ENCODE data around the gene RAD17. TPM values are rescaled to one million over a fixed set of nuclear protein-coding genes. Genes with fewer than 3 reads are reported as not detected.
A peak's percentile ranks its signal among the peaks of the same experiment; 100 is the strongest.
"Not testable (repeated sequence)": the region's sequence is repeated elsewhere in the genome, so short reads cannot be mapped to it uniquely, and the experiment has no call there.

Gene RAD17, protein sequence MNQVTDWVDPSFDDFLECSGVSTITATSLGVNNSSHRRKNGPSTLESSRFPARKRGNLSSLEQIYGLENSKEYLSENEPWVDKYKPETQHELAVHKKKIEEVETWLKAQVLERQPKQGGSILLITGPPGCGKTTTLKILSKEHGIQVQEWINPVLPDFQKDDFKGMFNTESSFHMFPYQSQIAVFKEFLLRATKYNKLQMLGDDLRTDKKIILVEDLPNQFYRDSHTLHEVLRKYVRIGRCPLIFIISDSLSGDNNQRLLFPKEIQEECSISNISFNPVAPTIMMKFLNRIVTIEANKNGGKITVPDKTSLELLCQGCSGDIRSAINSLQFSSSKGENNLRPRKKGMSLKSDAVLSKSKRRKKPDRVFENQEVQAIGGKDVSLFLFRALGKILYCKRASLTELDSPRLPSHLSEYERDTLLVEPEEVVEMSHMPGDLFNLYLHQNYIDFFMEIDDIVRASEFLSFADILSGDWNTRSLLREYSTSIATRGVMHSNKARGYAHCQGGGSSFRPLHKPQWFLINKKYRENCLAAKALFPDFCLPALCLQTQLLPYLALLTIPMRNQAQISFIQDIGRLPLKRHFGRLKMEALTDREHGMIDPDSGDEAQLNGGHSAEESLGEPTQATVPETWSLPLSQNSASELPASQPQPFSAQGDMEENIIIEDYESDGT
- total RNA-seq: 10 to 100 TPM; 19.9 to 25.1 (median 24.7) TPM

DNA sequence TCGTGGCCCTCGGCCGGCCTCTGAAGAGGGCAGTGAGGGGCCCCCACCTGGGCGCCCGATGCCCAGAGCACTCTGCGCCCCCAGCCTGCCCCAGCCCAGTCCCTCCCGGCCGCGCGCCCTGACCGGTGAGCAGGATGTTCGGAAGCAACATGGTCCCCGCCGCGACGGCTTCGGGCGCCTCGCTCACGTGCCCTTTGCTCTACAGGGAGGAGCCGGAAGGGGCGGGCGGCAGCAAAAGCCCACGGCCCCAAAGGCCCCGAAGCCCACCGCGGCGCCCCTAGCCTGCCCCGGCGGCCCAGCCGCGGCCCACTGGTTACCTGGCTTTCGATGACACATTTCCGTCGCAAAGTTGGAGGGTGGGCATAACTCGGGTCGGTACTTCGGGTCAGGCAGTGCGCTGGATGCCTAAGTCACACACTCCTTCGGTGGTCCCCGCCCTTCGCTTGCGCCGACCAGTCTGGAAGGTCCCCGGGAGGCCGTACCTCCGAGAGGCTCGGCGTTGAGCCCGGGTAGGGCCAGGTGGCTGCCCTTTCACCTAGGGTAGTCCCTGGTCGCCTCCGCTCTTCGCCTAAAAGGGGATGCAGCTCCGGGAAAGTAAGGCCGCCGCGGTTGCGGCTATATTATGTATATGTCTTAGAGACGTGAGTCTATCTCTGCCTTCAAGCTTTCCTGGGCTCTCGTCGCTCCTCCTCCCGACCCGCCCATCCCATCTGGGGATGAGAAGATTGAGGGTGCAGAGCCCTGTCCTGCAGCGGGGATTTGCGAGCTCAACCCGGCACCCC, at the start of gene RAD17, which contains the start of the genes AK6 and TAF9:
Gene RAD17 (plus strand): TSS at position 479 of the 782 bp plus-strand sequence. CDS start 2,391 bp downstream, outside the sequence.
Gene AK6 (minus strand): TSS at position 181 of the 782 bp plus-strand sequence. CDS start 30 bp downstream, at position 151.
Gene TAF9 (minus strand): TSS at position 181 of the 782 bp plus-strand sequence. CDS start 3,783 bp downstream, outside the sequence.
- H3K9me3 Mint-ChIP-seq: no peaks in the 10 kb centered on the region
- H3K4me1 Mint-ChIP-seq (ENCODE audit: low read depth): peaks cover 38% of the 10 kb centered on the region
- DNase-seq (peak; percentile 85), ATAC-seq (peak; percentile 91 to 92)
- H3K36me3 Mint-ChIP-seq (ENCODE audit: insufficient read depth): peaks cover 12% of the 10 kb centered on the region
- no peaks in the 10 kb centered on the region for H3K27me3 Mint-ChIP-seq (ENCODE audit: low read depth)
- H3K4me3 Mint-ChIP-seq: peak within 1 kb of the TSS; percentile 93

DNA sequence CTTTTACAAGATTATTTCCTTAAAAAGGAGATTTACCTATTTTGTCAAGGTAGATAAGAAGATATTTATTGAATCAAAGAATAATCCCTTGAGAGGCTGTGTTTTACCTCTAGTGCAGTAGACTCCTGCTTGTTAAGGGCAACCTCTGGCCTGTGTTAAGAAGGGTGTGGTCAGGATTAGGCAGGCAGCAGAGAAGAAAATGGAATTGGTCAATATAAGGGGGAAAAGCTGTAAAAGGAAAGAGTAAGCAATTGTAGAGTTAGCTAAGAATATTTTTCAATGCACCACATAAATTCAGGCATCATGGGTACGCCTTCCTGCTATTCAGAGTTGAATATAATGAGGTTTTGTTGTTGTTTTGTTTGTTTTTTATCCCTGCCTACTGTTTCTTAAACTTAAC, 43.3 kb upstream of the RAD17 start:
- Mint-ChIP-seq H3K4me3 (no peak overlapping the region), H3K27me3 (ENCODE audit: low read depth) (no peaks in the 10 kb centered on the region), H3K9me3 (no peaks in the 10 kb centered on the region), H3K4me1 (ENCODE audit: low read depth) (no peaks in the 10 kb centered on the region), H3K36me3 (ENCODE audit: insufficient read depth) (no peaks in the 10 kb centered on the region)
- no peak for DNase-seq
- no peak for ATAC-seq

DNA sequence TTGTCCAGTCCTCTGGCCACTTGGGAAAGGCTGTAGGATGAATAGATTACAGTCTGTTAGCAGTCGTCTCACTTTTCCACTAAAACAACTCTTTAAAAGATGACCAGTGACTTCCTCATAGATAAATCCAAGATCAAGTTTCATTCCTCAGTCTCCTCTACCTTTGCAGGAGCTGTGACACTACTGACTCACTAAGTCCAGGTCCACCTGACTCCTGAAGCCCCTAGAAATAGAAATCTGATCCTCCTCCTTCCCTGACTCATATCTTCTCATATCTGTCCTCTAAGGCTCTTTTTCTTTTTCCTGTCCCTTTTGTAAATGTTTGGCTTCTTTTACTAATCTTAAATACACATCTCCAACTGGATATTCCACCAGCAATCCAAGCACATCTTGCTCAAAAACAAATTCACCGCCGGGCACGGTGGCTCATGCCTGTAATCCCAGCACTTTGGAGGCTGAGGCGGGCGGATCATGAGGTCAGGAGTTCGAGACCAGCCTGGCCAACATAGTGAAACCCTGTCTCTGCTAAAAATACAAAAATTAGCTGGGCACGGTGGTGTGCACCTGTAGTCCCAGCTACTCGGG, 39.6 kb upstream of the RAD17 start:
- Mint-ChIP-seq H3K27me3 (ENCODE audit: low read depth) (no peaks in the 10 kb centered on the region), H3K4me1 (ENCODE audit: low read depth) (peaks cover 11% of the 10 kb centered on the region), H3K4me3 (no peak overlapping the region), H3K9me3 (no peaks in the 10 kb centered on the region), H3K36me3 (ENCODE audit: insufficient read depth) (peaks cover 2% of the 10 kb centered on the region)
- ATAC-seq (no peak), DNase-seq (no peak)

DNA sequence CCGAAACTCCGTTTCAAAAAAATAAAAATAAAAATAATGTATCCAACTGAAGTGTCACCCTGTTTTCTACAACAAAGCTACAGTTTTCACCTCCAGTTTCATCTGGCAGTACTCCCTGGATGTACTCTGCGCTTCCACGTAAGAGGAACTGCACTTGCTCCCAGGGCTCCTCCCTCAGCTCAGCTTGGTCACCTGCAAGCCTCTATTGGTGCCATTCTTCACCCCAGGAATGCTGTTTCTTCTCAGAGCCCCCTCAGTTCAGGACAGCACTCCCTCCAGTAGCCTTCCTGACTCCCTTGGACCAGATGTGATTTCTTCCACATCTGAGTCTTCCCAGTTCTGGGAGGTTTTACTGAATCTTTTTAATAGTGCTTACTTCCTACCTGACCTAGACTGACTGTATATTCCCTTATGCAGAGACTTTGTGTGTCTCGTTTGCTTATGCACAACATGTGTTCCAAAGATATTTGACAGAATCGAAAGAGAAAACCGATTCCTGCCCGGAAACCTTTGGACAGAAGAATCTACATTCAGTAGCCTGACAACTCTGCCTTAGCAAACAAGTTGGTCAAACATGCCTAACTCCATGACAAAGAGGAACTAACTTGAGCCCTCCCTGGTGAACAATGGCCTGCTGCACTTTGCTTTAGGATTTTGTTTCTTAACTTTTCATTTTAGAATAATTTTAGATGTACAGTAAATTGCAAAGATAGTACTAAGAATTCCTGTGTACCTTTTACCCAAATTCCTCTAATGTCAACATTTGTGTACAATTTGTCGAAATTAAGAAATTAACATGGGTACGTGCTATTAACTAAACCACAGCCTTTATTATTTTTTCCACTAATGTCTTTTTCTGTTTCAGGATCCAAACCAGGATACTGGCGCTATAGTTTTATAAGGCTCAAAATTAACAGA, 37.8 kb upstream of the RAD17 start:
- ATAC-seq: no peak
- H3K4me3 Mint-ChIP-seq: peak overlapping the region; percentile 85
- peaks cover 11% of the 10 kb centered on the region for H3K4me1 Mint-ChIP-seq (ENCODE audit: low read depth)
- H3K36me3 Mint-ChIP-seq (ENCODE audit: insufficient read depth): peaks cover 2% of the 10 kb centered on the region
- no peaks in the 10 kb centered on the region for H3K9me3 Mint-ChIP-seq
- DNase-seq: no peak
- H3K27me3 Mint-ChIP-seq (ENCODE audit: low read depth): no peaks in the 10 kb centered on the region

DNA sequence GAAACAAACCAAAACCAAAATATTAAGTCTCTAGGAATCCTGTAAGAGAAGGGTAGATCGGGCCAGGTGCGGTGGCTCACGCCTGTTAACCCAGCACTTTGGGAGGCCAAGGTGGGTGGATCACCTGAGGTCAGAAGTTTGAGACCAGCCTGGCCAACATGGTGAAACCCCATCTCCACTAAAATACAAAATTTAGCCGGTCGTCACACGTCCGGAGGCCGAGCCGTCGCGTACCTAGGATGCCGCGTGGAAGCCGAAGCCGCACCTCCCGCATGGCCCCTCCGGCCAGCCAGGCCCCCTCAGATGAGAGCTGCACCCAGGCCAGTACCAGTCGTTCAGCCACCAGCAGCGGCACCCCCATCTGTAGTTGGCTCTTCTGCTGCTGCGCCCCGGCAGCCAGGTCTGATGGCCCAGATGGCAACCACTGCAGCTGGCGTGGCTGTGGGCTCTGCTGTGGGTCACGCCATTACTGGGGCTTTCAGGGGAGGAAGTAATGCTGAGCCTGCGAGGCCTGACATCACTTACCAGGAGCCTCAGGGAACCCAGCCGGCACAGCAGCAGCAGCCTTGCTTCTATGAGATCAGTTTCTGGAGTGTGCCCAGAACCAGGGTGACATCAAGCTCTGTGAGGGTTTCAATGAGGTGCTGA, 35.8 kb upstream of the RAD17 start:
- H3K27me3 Mint-ChIP-seq (ENCODE audit: low read depth); H3K9me3 Mint-ChIP-seq; DNase-seq; H3K36me3 Mint-ChIP-seq (ENCODE audit: insufficient read depth); H3K4me3 Mint-ChIP-seq; ATAC-seq: not testable (repeated sequence)
- peaks cover 11% of the 10 kb centered on the region for H3K4me1 Mint-ChIP-seq (ENCODE audit: low read depth)

DNA sequence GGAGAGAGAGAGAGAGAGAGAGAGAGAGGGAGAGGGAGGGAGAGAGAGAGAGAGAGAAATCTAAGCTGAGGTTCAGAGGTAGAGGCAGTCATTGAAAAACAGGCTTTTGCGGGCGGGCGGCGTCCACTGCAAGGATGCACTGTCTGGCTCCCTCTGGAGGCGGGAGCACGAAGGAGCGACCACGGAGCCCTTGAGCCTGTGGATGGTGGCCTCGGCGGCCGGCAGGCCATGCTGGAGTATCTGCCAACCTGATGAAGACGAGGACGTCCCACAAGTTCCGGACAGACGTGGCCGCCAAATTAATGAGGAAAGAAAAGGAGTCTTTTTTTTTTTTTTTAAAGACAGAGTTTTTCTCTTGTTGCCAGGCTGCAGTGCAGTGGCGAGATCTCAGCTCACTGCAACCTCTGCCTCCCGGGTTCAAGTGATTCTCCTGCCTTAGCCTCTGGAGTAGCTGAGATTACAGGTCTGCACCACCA, 34.8 kb upstream of the RAD17 start:
- Mint-ChIP-seq H3K27me3 (ENCODE audit: low read depth) (no peaks in the 10 kb centered on the region), H3K36me3 (ENCODE audit: insufficient read depth) (peaks cover 2% of the 10 kb centered on the region), H3K4me3 (no peak overlapping the region), H3K9me3 (no peaks in the 10 kb centered on the region), H3K4me1 (ENCODE audit: low read depth) (peaks cover 11% of the 10 kb centered on the region)
- DNase-seq (peak; percentile 63), ATAC-seq (peak; percentile 64 to 71)

- Mint-ChIP-seq H3K9me3 (no peaks in the 10 kb centered on the region), H3K4me1 (ENCODE audit: low read depth) (peaks cover 11% of the 10 kb centered on the region), H3K36me3 (ENCODE audit: insufficient read depth) (peaks cover 2% of the 10 kb centered on the region), H3K27me3 (ENCODE audit: low read depth) (no peaks in the 10 kb centered on the region), H3K4me3 (no peak overlapping the region)
- ATAC-seq (no peak), DNase-seq (no peak)
Observed at GRCh38 chr5:69335341-69335935, 34.2 kb upstream of the RAD17 start.

GRCh38 chr5:69341520-69342161, 28.0 kb upstream of the RAD17 start:
- no peaks in the 10 kb centered on the region for H3K36me3 Mint-ChIP-seq (ENCODE audit: insufficient read depth)
- ATAC-seq: no peak

DNA sequence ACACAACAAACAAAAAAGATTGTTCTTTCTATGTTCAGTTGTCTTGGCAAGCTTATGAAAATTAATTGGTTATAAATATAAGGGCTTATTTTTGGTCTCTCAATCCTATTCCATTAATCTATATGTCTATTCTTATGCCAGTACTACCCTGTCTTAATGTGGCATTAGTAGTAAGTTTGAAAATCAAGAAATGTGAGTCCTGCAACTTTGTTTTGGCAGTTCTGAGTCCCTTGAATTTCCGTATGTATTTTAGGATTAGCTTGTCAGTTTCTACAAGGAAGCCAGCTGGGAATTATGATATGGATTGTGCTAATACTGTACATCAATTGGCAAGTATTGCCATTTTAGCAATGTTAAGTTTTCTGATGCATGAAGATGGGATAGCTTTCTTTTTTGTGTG, 26.5 kb upstream of the RAD17 start:
- Mint-ChIP-seq H3K4me1 (ENCODE audit: low read depth) (no peaks in the 10 kb centered on the region), H3K27me3 (ENCODE audit: low read depth) (no peaks in the 10 kb centered on the region), H3K9me3 (no peaks in the 10 kb centered on the region), H3K36me3 (ENCODE audit: insufficient read depth) (no peaks in the 10 kb centered on the region), H3K4me3 (no peak overlapping the region)
- no peak for DNase-seq
- no peak for ATAC-seq

More at GRCh38 chr5:69341520-69342161, 28.0 kb upstream of the RAD17 start:
- DNase-seq: no peak
- Mint-ChIP-seq H3K4me1 (ENCODE audit: low read depth) (no peaks in the 10 kb centered on the region), H3K27me3 (ENCODE audit: low read depth) (no peaks in the 10 kb centered on the region), H3K4me3 (no peak overlapping the region), H3K9me3 (no peaks in the 10 kb centered on the region)

GRCh38 chr5:69350664-69351063, 19.0 kb upstream of the RAD17 start:
- peaks cover 33% of the 10 kb centered on the region for H3K36me3 Mint-ChIP-seq (ENCODE audit: insufficient read depth)
- H3K9me3 Mint-ChIP-seq: no peaks in the 10 kb centered on the region
- peaks cover under 1% of the 10 kb centered on the region for H3K4me1 Mint-ChIP-seq (ENCODE audit: low read depth)
- ATAC-seq (no peak), DNase-seq (no peak)
- no peak overlapping the region for H3K4me3 Mint-ChIP-seq
- H3K27me3 Mint-ChIP-seq (ENCODE audit: low read depth): no peaks in the 10 kb centered on the region

- Mint-ChIP-seq H3K4me1 (ENCODE audit: low read depth) (peaks cover 20% of the 10 kb centered on the region), H3K27me3 (ENCODE audit: low read depth) (no peaks in the 10 kb centered on the region), H3K36me3 (ENCODE audit: insufficient read depth) (peaks cover 19% of the 10 kb centered on the region), H3K9me3 (no peaks in the 10 kb centered on the region), H3K4me3 (no peak overlapping the region)
- ATAC-seq: no peak
- DNase-seq: no peak
Observed at GRCh38 chr5:69359699-69360098, 9.9 kb upstream of the RAD17 start.

DNA sequence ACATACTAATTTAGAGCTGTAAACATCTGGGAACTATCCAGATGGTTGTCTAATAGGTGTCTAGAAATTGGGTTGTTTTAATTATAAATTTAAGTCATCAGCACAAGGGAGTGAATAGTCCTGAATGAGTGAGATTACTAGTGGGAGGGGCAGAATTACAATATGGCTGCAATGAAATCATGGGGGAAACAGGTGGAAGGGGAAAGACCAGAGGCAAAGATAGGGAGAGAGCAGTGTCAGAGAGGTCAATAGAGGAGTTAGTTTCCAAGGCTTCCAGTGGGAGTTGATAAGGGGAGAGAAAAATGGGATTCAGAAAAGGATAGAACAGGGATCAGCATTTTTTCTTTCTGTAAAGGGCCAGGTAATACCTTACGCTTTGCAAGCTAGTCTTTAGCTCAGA, 9.2 kb upstream of the RAD17 start:
- no peak for ATAC-seq
- Mint-ChIP-seq H3K4me1 (ENCODE audit: low read depth) (peaks cover 24% of the 10 kb centered on the region), H3K27me3 (ENCODE audit: low read depth) (no peaks in the 10 kb centered on the region), H3K4me3 (no peak overlapping the region), H3K36me3 (ENCODE audit: insufficient read depth) (peaks cover 24% of the 10 kb centered on the region), H3K9me3 (no peaks in the 10 kb centered on the region)
- DNase-seq: no peak

Data from activated T-cell treated with anti-CD3 and anti-CD28 coated beads, Interleukin-2, amount 50 U/mL, for 4 hours (primary cell).